PC-9 (cell line): ENCODE measurements around the gene RAB3C.

Experiments used
- EZH2 ChIP-seq: fragments of 200-600 bp; sonication (generic); IDR thresholded peaks from 2 replicates; pipeline ENCODE4 v1.8.0; 2017; ENCODE audit warnings: antibody characterized with exemption, low read depth
- TF ChIP-seq, protein P1 (sequence below): fragments of 200-600 bp; sonication (generic); conservative IDR thresholded peaks from 2 replicates; pipeline ENCODE4 v1.6.1; 2017; ENCODE audit warnings: mixed run types, antibody characterized with exemption, mild to moderate bottlenecking, moderate library complexity

DNA sequence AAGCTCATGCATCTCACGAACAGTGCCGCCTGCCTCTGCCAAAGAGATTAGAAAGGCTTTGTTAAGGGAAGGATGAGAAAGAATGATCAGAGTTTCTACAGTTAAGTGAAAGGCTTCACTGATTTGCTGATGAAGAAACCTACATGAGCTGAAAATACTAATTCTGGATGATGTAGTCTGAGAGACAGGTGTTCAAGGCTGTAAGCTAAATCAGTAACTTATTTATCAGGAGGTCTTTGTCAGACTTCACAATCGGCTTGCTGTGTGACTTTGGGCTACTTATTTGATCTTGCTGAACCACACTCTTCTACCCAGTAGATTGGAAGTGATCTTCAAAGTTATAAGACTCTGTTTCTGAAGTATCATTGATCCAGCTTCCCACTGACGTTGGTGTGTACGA, 264.2 kb downstream of the RAB3C start:
- TF ChIP-seq, protein P1, sequence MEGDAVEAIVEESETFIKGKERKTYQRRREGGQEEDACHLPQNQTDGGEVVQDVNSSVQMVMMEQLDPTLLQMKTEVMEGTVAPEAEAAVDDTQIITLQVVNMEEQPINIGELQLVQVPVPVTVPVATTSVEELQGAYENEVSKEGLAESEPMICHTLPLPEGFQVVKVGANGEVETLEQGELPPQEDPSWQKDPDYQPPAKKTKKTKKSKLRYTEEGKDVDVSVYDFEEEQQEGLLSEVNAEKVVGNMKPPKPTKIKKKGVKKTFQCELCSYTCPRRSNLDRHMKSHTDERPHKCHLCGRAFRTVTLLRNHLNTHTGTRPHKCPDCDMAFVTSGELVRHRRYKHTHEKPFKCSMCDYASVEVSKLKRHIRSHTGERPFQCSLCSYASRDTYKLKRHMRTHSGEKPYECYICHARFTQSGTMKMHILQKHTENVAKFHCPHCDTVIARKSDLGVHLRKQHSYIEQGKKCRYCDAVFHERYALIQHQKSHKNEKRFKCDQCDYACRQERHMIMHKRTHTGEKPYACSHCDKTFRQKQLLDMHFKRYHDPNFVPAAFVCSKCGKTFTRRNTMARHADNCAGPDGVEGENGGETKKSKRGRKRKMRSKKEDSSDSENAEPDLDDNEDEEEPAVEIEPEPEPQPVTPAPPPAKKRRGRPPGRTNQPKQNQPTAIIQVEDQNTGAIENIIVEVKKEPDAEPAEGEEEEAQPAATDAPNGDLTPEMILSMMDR, result no peak
- no peak for TF ChIP-seq EZH2
